Body of pancreas (tissue), 4 donors: ENCODE results near the gene RCAN2.

ENCODE experiments used
- CTCF ChIP-seq, 7 experiments: fragments of 450-650 bp in 4 of 7; fragments of 200-600 bp in 3 of 7; sonication (generic) in 3 of 7; IDR thresholded peaks; one replicate each; pipeline ENCODE4 v1.5.1; 2016 to 2019; ENCODE audit warnings: antibody characterized with exemption in 7 of 7
- POLR2A ChIP-seq, 3 donors: fragments of 450-650 bp; IDR thresholded peaks; one replicate each; pipeline ENCODE4 v1.6.1; 2016; ENCODE audit warnings: antibody characterized with exemption in 3 of 3, mild to moderate bottlenecking in 2 of 3

DNA sequence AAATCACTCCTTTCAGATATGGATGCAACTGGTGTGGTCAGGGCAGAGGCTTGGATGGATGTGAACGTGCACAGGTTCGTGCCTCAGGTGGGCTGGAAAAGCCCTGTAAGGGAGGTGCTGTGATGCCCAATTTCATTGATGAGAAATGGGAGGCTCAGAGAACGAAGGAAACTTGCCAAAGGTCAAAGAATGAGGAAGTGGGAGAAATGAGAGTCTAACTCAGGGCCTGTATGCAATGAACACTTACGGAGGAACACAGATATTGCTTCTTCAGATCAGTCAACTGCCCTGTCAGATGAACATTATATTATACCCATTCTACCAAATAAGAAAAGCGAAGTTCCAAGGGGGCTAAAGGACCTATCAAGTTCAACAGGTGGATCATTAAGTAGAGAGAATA lies 134.7 kb downstream of the RCAN2 start:
- no peak for TF ChIP-seq POLR2A (IDR thresholded peaks at IDR 0.05)
- TF ChIP-seq CTCF (IDR thresholded peaks at IDR 0.05): no peak
